Adrenal gland (tissue), 5 donors: ENCODE data around the gene ZNF516.

ENCODE experiments used
- CTCF ChIP-seq, 6 experiments: fragments of 450-650 bp in 4 of 6; fragments of 200-600 bp in 2 of 6; sonication (generic) in 1 of 6; IDR thresholded peaks; 1 replicate in 5 of 6; 2 replicates in 1 of 6; pipeline versions ENCODE4 v1.5.1 to v1.8.0; 2016 to 2021; ENCODE audit warnings: antibody characterized with exemption in 6 of 6, mild to moderate bottlenecking in 2 of 6, moderate library complexity in 1 of 6
- POLR2A ChIP-seq, 2 donors: fragments of 450-650 bp; IDR thresholded peaks; one replicate each; pipeline ENCODE4 v1.6.1; 2017; ENCODE audit warnings: antibody characterized with exemption in 2 of 2, mild to moderate bottlenecking in 2 of 2, moderate library complexity in 1 of 2
- donor health status: DM: no; HTN: no; CAD: no.

DNA sequence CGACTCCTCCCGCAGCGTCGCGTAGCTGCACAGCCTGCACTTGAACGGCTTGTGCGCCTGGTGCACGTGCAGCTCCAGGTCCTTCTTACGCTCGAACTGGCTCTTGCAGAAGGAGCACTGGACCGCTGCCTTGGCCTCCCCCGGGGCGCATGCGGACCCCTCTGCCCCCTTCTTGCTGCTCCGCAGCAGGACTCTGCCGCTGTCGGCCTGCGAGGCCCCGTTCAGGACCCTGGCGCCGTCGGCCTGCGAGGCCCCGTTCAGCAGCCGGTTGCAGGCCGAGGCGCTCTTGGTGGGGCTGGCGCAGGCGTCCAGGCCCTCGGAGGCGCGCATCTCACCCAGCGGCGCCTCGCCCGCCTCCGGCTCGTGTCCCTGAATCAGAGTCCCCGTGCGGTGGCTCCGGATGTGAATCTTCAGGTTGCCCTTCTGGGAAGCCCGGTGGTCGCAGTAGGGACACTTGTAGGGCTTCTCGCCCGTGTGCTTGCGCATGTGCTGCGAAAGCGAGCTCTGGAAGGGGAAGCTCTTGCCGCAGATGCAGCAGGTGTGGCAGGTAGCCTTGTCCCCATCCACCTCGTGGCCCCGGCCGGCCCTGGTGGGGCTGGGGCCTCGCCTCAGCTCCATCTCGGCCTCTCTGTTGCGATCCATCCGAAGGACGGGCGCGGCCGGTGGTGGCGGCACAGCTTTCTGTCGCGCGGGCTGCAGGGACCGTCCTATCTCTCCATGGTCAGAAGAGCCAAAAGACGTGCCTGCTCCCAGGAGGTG, 52.5 kb downstream of the ZNF516 start:
- TF ChIP-seq POLR2A (IDR thresholded peaks at IDR 0.05) (no peak), CTCF (IDR thresholded peaks at IDR 0.05) (no peak)
